ENCODE measurements around the gene C16orf92.

- TF ChIP-seq CTCF (conservative IDR thresholded peaks at IDR 0.05; ENCODE audit: low read depth, low read length) (no peak), EZH2 (IDR thresholded peaks at IDR 0.05; ENCODE audit: borderline replicate concordance, low read depth, low read length, poor library complexity, severe bottlenecking) (no peak)
Observed at GRCh38 chr16:30006659-30007377, 16.2 kb upstream of the C16orf92 start.

Measured in A673 (cell line).